Adipocyte (in vitro differentiated cells): ENCODE data around the gene TMPRSS12.
"Not testable (repeated sequence)": the region's sequence is repeated elsewhere in the genome, so short reads cannot be mapped to it uniquely, and the experiment has no call there.

Source experiments
- DNase-seq: peaks from one replicate; pipeline ENCODE4 v3.0.0-alpha.2; 2015; ENCODE audit warnings: low read depth
- H3K27me3 ChIP-seq: replicated peaks from 2 replicates; pipeline ENCODE4 v1.7.0; 2013; ENCODE audit warnings: mild to moderate bottlenecking, low read length, moderate library complexity; ENCODE audit not compliant: control insufficient read depth, insufficient read depth
- H3K36me3 ChIP-seq: 2 replicates; pipeline ENCODE4 v1.7.0; 2013; ENCODE audit warnings: low read length, mild to moderate bottlenecking, moderate library complexity; ENCODE audit not compliant: control insufficient read depth, insufficient read depth, severe bottlenecking
- H3K4me1 ChIP-seq: 2 replicates; pipeline ENCODE4 v1.7.0; 2013; ENCODE audit warnings: mild to moderate bottlenecking, low read length, moderate library complexity; ENCODE audit not compliant: control insufficient read depth, insufficient read depth
- H3K4me3 ChIP-seq: 2 replicates; pipeline ENCODE4 v1.7.0; 2013; ENCODE audit warnings: mild to moderate bottlenecking, low read length, moderate library complexity
- H3K9ac ChIP-seq: 2 replicates; pipeline ENCODE4 v1.7.0; 2013; ENCODE audit warnings: mild to moderate bottlenecking, low read length, moderate library complexity
- H3K9me3 ChIP-seq: 2 replicates; pipeline ENCODE4 v1.7.0; 2013; ENCODE audit warnings: mild to moderate bottlenecking, low read length, moderate library complexity; ENCODE audit not compliant: control insufficient read depth

Gene TMPRSS12

DNA sequence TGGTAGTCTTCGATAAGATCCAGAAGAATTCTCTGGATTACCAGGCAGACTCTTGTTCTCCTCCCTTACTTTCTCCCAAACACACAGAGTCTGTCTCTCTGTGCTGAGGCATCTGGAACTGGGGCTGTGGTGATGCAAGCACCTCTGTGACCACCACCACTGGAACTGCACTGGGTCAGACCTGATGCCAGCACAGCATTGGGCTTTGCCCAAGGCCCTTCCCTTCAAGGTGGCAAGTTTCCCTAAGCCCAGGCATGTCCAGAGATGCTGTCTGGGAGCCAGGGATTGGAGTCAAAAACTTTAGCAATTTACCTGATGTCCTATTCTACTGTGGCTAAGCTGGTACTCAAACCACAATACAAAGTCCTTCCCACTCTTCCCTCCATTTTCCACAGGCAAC lies 14.6 kb upstream of the TMPRSS12 start:
- Histone ChIP-seq H3K4me3 (no peak overlapping the region), H3K4me1 (peaks cover 12% of the 10 kb centered on the region), H3K9ac (no peak overlapping the region), H3K36me3 (no peaks in the 10 kb centered on the region), H3K9me3 (peaks cover 5% of the 10 kb centered on the region), H3K27me3 (no peaks in the 10 kb centered on the region)
- no peak for DNase-seq

GRCh38 chr12:50828886-50829285 lies 13.8 kb upstream of the TMPRSS12 start:
- Histone ChIP-seq H3K9ac (no peak overlapping the region), H3K27me3 (no peaks in the 10 kb centered on the region), H3K4me1 (peaks cover 12% of the 10 kb centered on the region), H3K9me3 (peaks cover 11% of the 10 kb centered on the region), H3K4me3 (no peak overlapping the region), H3K36me3 (no peaks in the 10 kb centered on the region)
- DNase-seq, result no peak

DNA sequence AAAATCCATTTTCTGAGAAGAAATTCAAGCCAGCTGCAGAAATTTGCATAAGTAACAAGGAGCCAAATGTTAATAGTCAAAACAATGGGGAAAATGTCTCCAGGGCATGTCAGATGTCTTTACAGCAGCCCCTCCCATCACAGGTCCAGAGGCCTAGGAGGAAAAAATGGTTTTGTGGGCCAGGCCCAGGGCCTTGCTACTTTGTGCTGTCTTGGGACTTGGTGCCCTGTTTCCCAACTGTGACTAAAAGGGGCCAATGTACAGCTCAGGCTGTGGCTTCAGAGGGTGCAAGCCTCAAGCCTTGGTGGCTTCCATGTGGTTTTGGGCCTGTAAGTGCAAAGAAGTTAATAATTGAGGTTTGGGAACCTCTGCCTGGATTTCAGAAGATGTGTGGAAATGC lies 8.9 kb upstream of the TMPRSS12 start:
- H3K36me3 ChIP-seq, result not testable (repeated sequence)

GRCh38 chr12:50839042-50839441 lies 3.7 kb upstream of the TMPRSS12 start:
- DNase-seq, result no peak
- Histone ChIP-seq H3K36me3 (no peaks in the 10 kb centered on the region), H3K9me3 (peaks cover 10% of the 10 kb centered on the region), H3K4me3 (no peak overlapping the region), H3K27me3 (no peaks in the 10 kb centered on the region), H3K4me1 (peaks cover 6% of the 10 kb centered on the region), H3K9ac (no peak overlapping the region)

More for the DNA sequence above, 8.9 kb upstream of the TMPRSS12 start:
- H3K4me3 ChIP-seq, H3K27me3 ChIP-seq, H3K4me1 ChIP-seq, H3K9ac ChIP-seq, DNase-seq: not testable (repeated sequence)
- H3K9me3 ChIP-seq, result peaks cover 15% of the 10 kb centered on the region

GRCh38 chr12:50840809-50841487 lies 1.8 kb upstream of the TMPRSS12 start:
- Histone ChIP-seq H3K9me3 (peaks cover 8% of the 10 kb centered on the region), H3K4me1 (peaks cover 17% of the 10 kb centered on the region), H3K36me3 (no peaks in the 10 kb centered on the region), H3K27me3 (no peaks in the 10 kb centered on the region), H3K9ac (no peak overlapping the region), H3K4me3 (no peak overlapping the region)
- DNase-seq, result no peak

- H3K27me3 ChIP-seq, result no peaks in the 10 kb centered on the region
- no peak overlapping the region for H3K4me3 ChIP-seq
- H3K9me3 ChIP-seq, result peaks cover 8% of the 10 kb centered on the region
- H3K36me3 ChIP-seq, result no peaks in the 10 kb centered on the region
- no peak for DNase-seq
- no peak overlapping the region for H3K9ac ChIP-seq
- H3K4me1 ChIP-seq, result peaks cover 17% of the 10 kb centered on the region
Observed at GRCh38 chr12:50841716-50842531, 802 bp upstream of the TMPRSS12 start.

- no peak overlapping the region for H3K4me3 ChIP-seq
- no peaks in the 10 kb centered on the region for H3K36me3 ChIP-seq
- DNase-seq, result no peak
- no peaks in the 10 kb centered on the region for H3K27me3 ChIP-seq
- peaks cover 17% of the 10 kb centered on the region for H3K4me1 ChIP-seq
- peaks cover 8% of the 10 kb centered on the region for H3K9me3 ChIP-seq
- no peak overlapping the region for H3K9ac ChIP-seq
Observed at GRCh38 chr12:50845021-50845647, 2.4 kb downstream of the TMPRSS12 start.

- Histone ChIP-seq H3K36me3 (no peaks in the 10 kb centered on the region), H3K27me3 (no peaks in the 10 kb centered on the region), H3K9ac (no peak overlapping the region), H3K4me1 (peaks cover 10% of the 10 kb centered on the region), H3K9me3 (peaks cover 3% of the 10 kb centered on the region), H3K4me3 (no peak overlapping the region)
- DNase-seq, result no peak
Observed at GRCh38 chr12:50848963-50849362, 6.2 kb downstream of the TMPRSS12 start.

DNA sequence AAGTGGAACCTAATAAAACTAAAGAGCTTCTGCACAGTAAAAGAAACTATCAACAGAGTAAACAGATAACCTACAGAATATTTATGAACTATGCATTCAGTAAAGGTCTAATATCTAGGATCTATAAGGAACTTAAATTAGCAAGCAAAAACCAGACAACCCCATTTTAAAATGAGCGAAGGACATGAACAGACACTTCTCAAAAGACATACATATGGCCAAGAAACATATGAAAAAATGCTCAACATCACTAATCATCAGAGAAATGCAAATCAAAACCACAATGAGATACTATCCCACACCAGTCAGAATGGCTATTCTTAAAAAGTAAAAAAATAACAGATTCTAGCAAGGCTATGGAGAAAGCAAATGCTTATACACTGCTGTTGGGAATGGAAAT lies 12.5 kb downstream of the TMPRSS12 start:
- H3K9me3 ChIP-seq, DNase-seq, H3K36me3 ChIP-seq, H3K4me3 ChIP-seq, H3K9ac ChIP-seq, H3K27me3 ChIP-seq, H3K4me1 ChIP-seq: not testable (repeated sequence)

DNA sequence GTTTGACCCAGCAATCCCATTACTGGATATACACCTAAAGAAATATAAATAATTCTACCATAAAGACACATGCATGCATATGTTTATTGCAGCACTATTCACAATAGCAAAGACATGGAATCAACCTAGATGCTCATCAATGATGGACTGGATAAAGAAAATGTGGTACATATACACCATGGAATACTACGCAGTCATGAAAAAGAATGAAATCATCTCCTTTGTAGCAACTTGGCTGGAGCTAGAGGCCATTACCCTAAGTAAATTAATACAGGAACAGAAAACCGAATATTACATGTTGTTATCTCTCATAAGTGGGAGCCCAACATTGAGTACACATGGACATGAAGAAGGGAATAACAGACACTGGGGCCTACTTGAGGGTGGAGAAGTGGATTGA lies 13.0 kb downstream of the TMPRSS12 start:
- not testable (repeated sequence) for H3K9me3 ChIP-seq, H3K36me3 ChIP-seq, H3K27me3 ChIP-seq, H3K4me3 ChIP-seq, H3K4me1 ChIP-seq, H3K9ac ChIP-seq, DNase-seq

GRCh38 chr12:50859621-50860310 lies 17.0 kb downstream of the TMPRSS12 start:
- no peak overlapping the region for H3K4me3 ChIP-seq
- H3K27me3 ChIP-seq, result no peaks in the 10 kb centered on the region
- no peaks in the 10 kb centered on the region for H3K9me3 ChIP-seq
- peaks cover 9% of the 10 kb centered on the region for H3K4me1 ChIP-seq
- H3K9ac ChIP-seq, result no peak overlapping the region
- no peak for DNase-seq
- no peaks in the 10 kb centered on the region for H3K36me3 ChIP-seq
